Neural cell (in vitro differentiated cells): ENCODE measurements around the gene PIEZO1.

ENCODE experiments used
- EP300 ChIP-seq: fragments of 450-650 bp; conservative IDR thresholded peaks from 2 replicates; pipeline ENCODE4 v1.6.1; 2014; ENCODE audit warnings: antibody characterized with exemption, mild to moderate bottlenecking, moderate library complexity; ENCODE audit not compliant: poor library complexity, severe bottlenecking
- EZH2 ChIP-seq: fragments of 200-600, 300-800 bp; shearing (Covaris generic), sonication (generic); IDR thresholded peaks from 2 replicates; pipeline ENCODE4 v1.6.1; 2014; ENCODE audit warnings: antibody characterized with exemption, low read length, borderline replicate concordance, mild to moderate bottlenecking; ENCODE audit not compliant: insufficient read depth, poor library complexity, severe bottlenecking
- SMC3 ChIP-seq: fragments of 450-650 bp; conservative IDR thresholded peaks from 2 replicates; pipeline ENCODE4 v1.6.1; 2014; ENCODE audit warnings: antibody characterized with exemption, mild to moderate bottlenecking, moderate library complexity; ENCODE audit not compliant: poor library complexity
- TAF1 ChIP-seq: IDR thresholded peaks from 2 replicates; pipeline ENCODE4 v1.6.1; 2012; ENCODE audit warnings: low read depth
- TF ChIP-seq, protein P1 (sequence below): fragments of 450-650 bp; IDR thresholded peaks from 2 replicates; pipeline ENCODE4 v1.5.1; 2014; ENCODE audit warnings: antibody characterized with exemption, mild to moderate bottlenecking, moderate library complexity; ENCODE audit not compliant: poor library complexity, severe bottlenecking
- TF ChIP-seq, protein P2 (sequence below): IDR thresholded peaks from 2 replicates; pipeline ENCODE4 v1.6.1; 2012; ENCODE audit warnings: borderline replicate concordance

DNA sequence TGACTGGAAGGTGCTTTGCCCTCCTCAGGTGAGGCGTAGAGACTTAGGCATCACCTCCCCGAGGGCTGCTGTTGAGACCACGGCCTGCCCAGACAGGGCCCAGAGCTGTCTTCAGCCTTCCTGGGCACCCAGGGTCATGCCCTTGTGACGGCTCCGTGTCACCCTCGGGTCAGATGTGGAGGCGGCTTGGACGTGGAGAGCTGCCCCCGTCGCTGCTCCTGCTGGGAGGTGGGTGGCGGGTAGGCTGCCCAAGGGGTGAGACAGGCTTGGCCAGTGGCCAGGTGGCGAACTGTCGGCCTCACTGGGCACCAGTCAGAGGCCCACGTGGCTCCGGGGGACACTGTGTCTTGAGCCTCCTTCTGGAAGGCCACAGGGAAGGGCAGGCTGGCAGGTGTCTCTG is 89.8 kb downstream of the PIEZO1 start:
- TF ChIP-seq SMC3 (no peak), EZH2 (no peak), TAF1 (no peak), EP300 (no peak)
- TF ChIP-seq, protein P1, sequence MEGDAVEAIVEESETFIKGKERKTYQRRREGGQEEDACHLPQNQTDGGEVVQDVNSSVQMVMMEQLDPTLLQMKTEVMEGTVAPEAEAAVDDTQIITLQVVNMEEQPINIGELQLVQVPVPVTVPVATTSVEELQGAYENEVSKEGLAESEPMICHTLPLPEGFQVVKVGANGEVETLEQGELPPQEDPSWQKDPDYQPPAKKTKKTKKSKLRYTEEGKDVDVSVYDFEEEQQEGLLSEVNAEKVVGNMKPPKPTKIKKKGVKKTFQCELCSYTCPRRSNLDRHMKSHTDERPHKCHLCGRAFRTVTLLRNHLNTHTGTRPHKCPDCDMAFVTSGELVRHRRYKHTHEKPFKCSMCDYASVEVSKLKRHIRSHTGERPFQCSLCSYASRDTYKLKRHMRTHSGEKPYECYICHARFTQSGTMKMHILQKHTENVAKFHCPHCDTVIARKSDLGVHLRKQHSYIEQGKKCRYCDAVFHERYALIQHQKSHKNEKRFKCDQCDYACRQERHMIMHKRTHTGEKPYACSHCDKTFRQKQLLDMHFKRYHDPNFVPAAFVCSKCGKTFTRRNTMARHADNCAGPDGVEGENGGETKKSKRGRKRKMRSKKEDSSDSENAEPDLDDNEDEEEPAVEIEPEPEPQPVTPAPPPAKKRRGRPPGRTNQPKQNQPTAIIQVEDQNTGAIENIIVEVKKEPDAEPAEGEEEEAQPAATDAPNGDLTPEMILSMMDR = no peak
- TF ChIP-seq, protein P2, sequence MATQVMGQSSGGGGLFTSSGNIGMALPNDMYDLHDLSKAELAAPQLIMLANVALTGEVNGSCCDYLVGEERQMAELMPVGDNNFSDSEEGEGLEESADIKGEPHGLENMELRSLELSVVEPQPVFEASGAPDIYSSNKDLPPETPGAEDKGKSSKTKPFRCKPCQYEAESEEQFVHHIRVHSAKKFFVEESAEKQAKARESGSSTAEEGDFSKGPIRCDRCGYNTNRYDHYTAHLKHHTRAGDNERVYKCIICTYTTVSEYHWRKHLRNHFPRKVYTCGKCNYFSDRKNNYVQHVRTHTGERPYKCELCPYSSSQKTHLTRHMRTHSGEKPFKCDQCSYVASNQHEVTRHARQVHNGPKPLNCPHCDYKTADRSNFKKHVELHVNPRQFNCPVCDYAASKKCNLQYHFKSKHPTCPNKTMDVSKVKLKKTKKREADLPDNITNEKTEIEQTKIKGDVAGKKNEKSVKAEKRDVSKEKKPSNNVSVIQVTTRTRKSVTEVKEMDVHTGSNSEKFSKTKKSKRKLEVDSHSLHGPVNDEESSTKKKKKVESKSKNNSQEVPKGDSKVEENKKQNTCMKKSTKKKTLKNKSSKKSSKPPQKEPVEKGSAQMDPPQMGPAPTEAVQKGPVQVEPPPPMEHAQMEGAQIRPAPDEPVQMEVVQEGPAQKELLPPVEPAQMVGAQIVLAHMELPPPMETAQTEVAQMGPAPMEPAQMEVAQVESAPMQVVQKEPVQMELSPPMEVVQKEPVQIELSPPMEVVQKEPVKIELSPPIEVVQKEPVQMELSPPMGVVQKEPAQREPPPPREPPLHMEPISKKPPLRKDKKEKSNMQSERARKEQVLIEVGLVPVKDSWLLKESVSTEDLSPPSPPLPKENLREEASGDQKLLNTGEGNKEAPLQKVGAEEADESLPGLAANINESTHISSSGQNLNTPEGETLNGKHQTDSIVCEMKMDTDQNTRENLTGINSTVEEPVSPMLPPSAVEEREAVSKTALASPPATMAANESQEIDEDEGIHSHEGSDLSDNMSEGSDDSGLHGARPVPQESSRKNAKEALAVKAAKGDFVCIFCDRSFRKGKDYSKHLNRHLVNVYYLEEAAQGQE = no peak
